Liver (tissue), 9 donors: ENCODE measurements around the gene THBS1. TPM values are rescaled to one million over a fixed set of nuclear protein-coding genes. Genes with fewer than 3 reads are reported as not detected.

Experiments used
- DNase-seq: peaks from one replicate; pipeline ENCODE4 v3.0.0-alpha.2; 2017; ENCODE audit warnings: low spot score
- H3K27ac ChIP-seq, 2 donors: one replicate each; pipeline ENCODE4 v1.7.0; 2013; ENCODE audit warnings: inconsistent platforms in 2 of 2, low read length in 2 of 2, control low read depth in 1 of 2, low read depth in 1 of 2, mild to moderate bottlenecking in 1 of 2
- H3K27me3 ChIP-seq, 4 donors: one replicate each; pipeline versions ENCODE4 v1.6.1 to v1.7.0; 2013; ENCODE audit warnings: low read length in 3 of 4, inconsistent platforms in 1 of 4, mild to moderate bottlenecking in 1 of 4, moderate library complexity in 1 of 4; ENCODE audit not compliant: control insufficient read depth in 4 of 4, insufficient read depth in 4 of 4
- H3K36me3 ChIP-seq, 4 donors: one replicate each; pipeline versions ENCODE4 v1.6.1 to v1.7.0; 2013; ENCODE audit warnings: low read length in 3 of 4, mild to moderate bottlenecking in 3 of 4, low read depth in 1 of 4, moderate library complexity in 1 of 4; ENCODE audit not compliant: control insufficient read depth in 4 of 4, insufficient read depth in 3 of 4
- H3K4me1 ChIP-seq, 4 donors: one replicate each; pipeline versions ENCODE4 v1.6.1 to v1.7.0; 2013; ENCODE audit warnings: low read length in 3 of 4, mild to moderate bottlenecking in 3 of 4, moderate library complexity in 1 of 4; ENCODE audit not compliant: control insufficient read depth in 4 of 4, insufficient read depth in 4 of 4
- H3K4me3 ChIP-seq, 3 donors: one replicate each; pipeline versions ENCODE4 v1.6.1 to v1.7.0; 2013; ENCODE audit warnings: low read length in 3 of 3, control low read depth in 1 of 3, low read depth in 1 of 3, mild to moderate bottlenecking in 1 of 3
- H3K9ac ChIP-seq, 2 donors: one replicate each; pipeline ENCODE4 v1.7.0; 2013; ENCODE audit warnings: low read length in 2 of 2, mild to moderate bottlenecking in 2 of 2, moderate library complexity in 2 of 2, control low read depth in 1 of 2, low read depth in 1 of 2
- H3K9me3 ChIP-seq, 4 donors: one replicate each; pipeline versions ENCODE4 v1.6.1 to v1.7.0; 2013; ENCODE audit warnings: low read length in 3 of 4; ENCODE audit not compliant: control insufficient read depth in 4 of 4
- EGR1 ChIP-seq, 2 donors: IDR thresholded peaks; 2 replicates each; pipeline ENCODE4 v1.6.1; 2016 to 2018; ENCODE audit warnings: antibody characterized with exemption in 2 of 2, low read depth in 2 of 2
- FOXA1 ChIP-seq: IDR thresholded peaks from 2 replicates; pipeline ENCODE4 v1.6.1; 2016; ENCODE audit warnings: antibody characterized with exemption
- HNF4A ChIP-seq, 2 donors: conservative IDR thresholded peaks; 2 replicates each; pipeline ENCODE4 v1.6.1; 2016; ENCODE audit warnings: antibody characterized with exemption in 2 of 2, mild to moderate bottlenecking in 2 of 2
- JUND ChIP-seq, 2 donors: IDR thresholded peaks; 2 replicates each; pipeline ENCODE4 v1.6.1; 2016; ENCODE audit warnings: antibody characterized with exemption in 2 of 2
- MAX ChIP-seq: IDR thresholded peaks from 2 replicates; pipeline ENCODE4 v1.6.1; 2016; ENCODE audit warnings: antibody characterized with exemption
- REST ChIP-seq: IDR thresholded peaks from 2 replicates; pipeline ENCODE4 v1.6.1; 2016; ENCODE audit warnings: antibody characterized with exemption, mild to moderate bottlenecking
- SP1 ChIP-seq: IDR thresholded peaks from 2 replicates; pipeline ENCODE4 v1.6.1; 2018; ENCODE audit warnings: antibody characterized with exemption, mild to moderate bottlenecking
- TAF1 ChIP-seq: conservative IDR thresholded peaks from 2 replicates; pipeline ENCODE4 v1.6.1; 2016; ENCODE audit warnings: antibody characterized with exemption, mild to moderate bottlenecking
- YY1 ChIP-seq: IDR thresholded peaks from 2 replicates; pipeline ENCODE4 v1.6.1; 2016; ENCODE audit warnings: antibody characterized with exemption, mild to moderate bottlenecking
- ZBTB33 ChIP-seq: IDR thresholded peaks from 2 replicates; pipeline ENCODE4 v1.6.1; 2016; ENCODE audit warnings: antibody characterized with exemption
- WGBS: extraction: QIAGEN DNeasy Blood & Tissue Kit; methylation state at CpG from one replicate; pipeline ENCODE4 v1.1.7; 2013; 5-methylcytosine and 5-hydroxymethylcytosine counted together
- polyA plus RNA-seq, 2 donors: library from polyadenylated mRNA; stranded (reverse) in 1 of 2; unstranded in 1 of 2; fragments of 200-250 nt in 1 of 2; fragments of >200 nt in 1 of 2; fragmentation: Nextera tagmentation in 1 of 2; extraction: Ambion mirVana in 1 of 2; gene quantifications; one replicate each; pipeline versions ENCODE4 v1.2.1 to v1.2.3, GENCODE V29; 2013 to 2015
- total RNA-seq, 2 donors: library from RNA; depleted of rRNA; stranded (reverse); fragments of >200 nt; gene quantifications; one replicate each; pipeline ENCODE4 v1.2.3, GENCODE V29; 2014
- donor health status: healthy.
- donor health status: healthy.
- donor health status: healthy.
- donor health status: healthy.
- donor health status: healthy.

The THBS1 gene
- total and polyA plus RNA-seq, 4 donors: 8.9 to 73.6 (median 22.6) TPM

- DNase-seq: no peak
- Histone ChIP-seq H3K4me3 (no peak overlapping the region), H3K27me3 (no peaks in the 10 kb centered on the region), H3K9me3 (peaks cover 0 to 3% (median 0%) of the 10 kb centered on the region in 4 donors), H3K9ac (no peak overlapping the region), H3K27ac (no peak overlapping the region), H3K4me1 (peaks cover 0 to 3% (median 1%) of the 10 kb centered on the region in 4 donors), H3K36me3 (no peaks in the 10 kb centered on the region)
- 47% methylated on average over 3 of the region's 3 CpGs for WGBS
- TF ChIP-seq HNF4A (conservative IDR thresholded peaks at IDR 0.05) (peak; percentile 32 to 46), MAX (no peak)
Observed at GRCh38 chr15:39640665-39641064, 59.8 kb downstream of the THBS1 start.

GRCh38 chr15:39641191-39641889 is 60.5 kb downstream of the THBS1 start:
- H3K4me3 ChIP-seq: no peak overlapping the region
- DNase-seq: no peak
- H3K9ac ChIP-seq: no peak overlapping the region
- no peaks in the 10 kb centered on the region for H3K27me3 ChIP-seq
- no peak for TF ChIP-seq JUND (IDR thresholded peaks at IDR 0.05)
- no peak for TF ChIP-seq FOXA1
- TF ChIP-seq HNF4A (conservative IDR thresholded peaks at IDR 0.05): no peak
- TF ChIP-seq EGR1 (IDR thresholded peaks at IDR 0.05; ENCODE audit: low read depth in 2 of 2): no peak
- no peak for TF ChIP-seq MAX
- TF ChIP-seq SP1: no peak
- no peak for TF ChIP-seq TAF1
- no peak for TF ChIP-seq YY1
- no peak for TF ChIP-seq REST
- no peak for TF ChIP-seq ZBTB33
- no peak overlapping the region for H3K27ac ChIP-seq
- no peaks in the 10 kb centered on the region for H3K36me3 ChIP-seq
- WGBS: 83% methylated on average over 11 of the region's 11 CpGs
- H3K4me1 ChIP-seq: peaks cover 0 to 3% (median 1%) of the 10 kb centered on the region in 4 donors
- H3K9me3 ChIP-seq: peaks cover 0 to 3% (median 0%) of the 10 kb centered on the region in 4 donors
